OCI-LY3 (cell line): Measurements from ENCODE around the gene FCER1G.
A peak's percentile ranks its signal among the peaks of the same experiment; 100 is the strongest.

Experiments
- H2AFZ ChIP-seq: fragments of 200-600, 300-600 bp; shearing (Covaris generic); 2 replicates; pipeline ENCODE4 v1.6.0; 2014; ENCODE audit warnings: antibody characterized with exemption, low read depth, low read length
- H3K27ac ChIP-seq: fragments of 200-600, 300-600 bp; sonication (generic); 2 replicates; pipeline ENCODE4 v1.5.1; 2014; ENCODE audit warnings: mild to moderate bottlenecking, low read length, moderate library complexity, mixed read lengths
- H3K27me3 ChIP-seq: fragments of 200-600, 300-600 bp; sonication (generic); 2 replicates; pipeline ENCODE4 v1.6.1; 2014; ENCODE audit warnings: low read depth, low read length, mixed read lengths
- H3K36me3 ChIP-seq: fragments of 200-600, 300-600 bp; sonication (generic); replicated peaks from 2 replicates; pipeline ENCODE3; 2014; ENCODE audit warnings: low read depth, low read length, mixed read lengths
- H3K4me1 ChIP-seq: fragments of 300-600, 200-600 bp; sonication (generic); 2 replicates; pipeline ENCODE4 v1.6.1; 2014; ENCODE audit warnings: low read length, mixed read lengths
- H3K4me2 ChIP-seq: fragments of 200-600, 300-600 bp; sonication (generic); 2 replicates; pipeline ENCODE4 v1.6.1; 2014; ENCODE audit warnings: low read length, mixed read lengths
- H3K4me3 ChIP-seq: fragments of 300-600, 200-600 bp; sonication (generic); 2 replicates; pipeline ENCODE4 v1.5.1; 2014; ENCODE audit warnings: antibody characterized with exemption, mild to moderate bottlenecking, low read length, moderate library complexity
- H3K79me2 ChIP-seq: fragments of 300-600, 200-600 bp; shearing (Covaris generic); 2 replicates; pipeline ENCODE4 v1.6.1; 2014; ENCODE audit warnings: mild to moderate bottlenecking, low read length, mixed read lengths
- H3K9ac ChIP-seq: fragments of 300-600, 200-600 bp; shearing (Covaris generic); 2 replicates; pipeline ENCODE4 v1.6.0; 2014; ENCODE audit warnings: mild to moderate bottlenecking, low read length, moderate library complexity
- H3K9me3 ChIP-seq: fragments of 200-600, 300-600 bp; shearing (Covaris generic); 2 replicates; pipeline ENCODE4 v1.6.1; 2014; ENCODE audit warnings: low read length, mixed read lengths; ENCODE audit not compliant: insufficient read depth
- H4K20me1 ChIP-seq: fragments of 200-600, 300-600 bp; sonication (generic); 2 replicates; pipeline ENCODE4 v1.6.1; 2016; ENCODE audit warnings: low read length, mixed read lengths; ENCODE audit not compliant: insufficient read depth
- EZH2phosphoT487 ChIP-seq: fragments of 200-600 bp; shearing (Covaris generic); IDR thresholded peaks from 2 replicates; pipeline ENCODE4 v1.6.1; 2018; ENCODE audit warnings: antibody characterized with exemption, mixed run types, low read depth
- TF ChIP-seq, protein P1 (sequence below): fragments of 200-600, 300-600 bp; sonication (generic); IDR thresholded peaks from 2 replicates; pipeline ENCODE4 v1.5.1; 2014; ENCODE audit warnings: antibody characterized with exemption, low read length, low read depth

Gene FCER1G

DNA sequence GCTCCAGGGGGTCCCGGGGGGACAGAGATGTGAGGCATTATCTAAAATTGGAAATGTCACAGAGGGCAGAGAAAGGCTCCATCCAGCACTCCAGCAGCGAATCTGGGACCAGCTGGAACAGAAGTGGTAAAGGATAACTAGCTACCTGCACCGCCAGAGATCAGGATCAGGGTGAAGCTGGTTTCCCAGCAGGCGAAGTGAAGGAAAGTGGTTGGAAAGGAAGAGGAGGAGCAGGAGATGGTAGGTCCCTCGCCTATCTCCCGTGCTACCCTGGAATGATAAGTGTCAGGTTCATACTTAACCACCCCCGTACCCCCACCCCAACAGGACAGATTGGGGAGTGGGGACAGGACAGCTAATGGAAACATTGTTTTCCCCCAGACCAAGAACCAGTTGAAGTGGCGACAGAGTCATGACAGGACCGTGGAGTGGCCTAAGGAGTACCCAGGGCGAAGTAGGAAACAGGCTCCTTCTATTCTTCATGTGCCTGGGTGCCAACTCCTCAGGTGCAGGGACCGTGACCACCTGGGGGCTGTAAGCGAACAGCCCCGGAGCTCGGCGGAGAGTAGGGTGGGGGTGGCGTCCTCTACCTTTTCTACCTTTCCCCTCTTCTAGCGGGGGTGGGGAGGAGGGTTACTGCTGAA is 38.5 kb upstream of the FCER1G start:
- Histone ChIP-seq H3K9ac (peak overlapping the region; percentile 76), H3K9me3 (no peaks in the 10 kb centered on the region), H3K36me3 (peaks cover 38% of the 10 kb centered on the region), H3K4me3 (peak overlapping the region; percentile 86), H2AFZ (no peak overlapping the region), H3K27ac (peak overlapping the region; percentile 81), H3K79me2 (peaks cover 15% of the 10 kb centered on the region), H3K27me3 (no peaks in the 10 kb centered on the region), H3K4me2 (peak overlapping the region; percentile 93), H3K4me1 (peaks cover 28% of the 10 kb centered on the region), H4K20me1 (no peaks in the 10 kb centered on the region)
- TF ChIP-seq, protein P1, sequence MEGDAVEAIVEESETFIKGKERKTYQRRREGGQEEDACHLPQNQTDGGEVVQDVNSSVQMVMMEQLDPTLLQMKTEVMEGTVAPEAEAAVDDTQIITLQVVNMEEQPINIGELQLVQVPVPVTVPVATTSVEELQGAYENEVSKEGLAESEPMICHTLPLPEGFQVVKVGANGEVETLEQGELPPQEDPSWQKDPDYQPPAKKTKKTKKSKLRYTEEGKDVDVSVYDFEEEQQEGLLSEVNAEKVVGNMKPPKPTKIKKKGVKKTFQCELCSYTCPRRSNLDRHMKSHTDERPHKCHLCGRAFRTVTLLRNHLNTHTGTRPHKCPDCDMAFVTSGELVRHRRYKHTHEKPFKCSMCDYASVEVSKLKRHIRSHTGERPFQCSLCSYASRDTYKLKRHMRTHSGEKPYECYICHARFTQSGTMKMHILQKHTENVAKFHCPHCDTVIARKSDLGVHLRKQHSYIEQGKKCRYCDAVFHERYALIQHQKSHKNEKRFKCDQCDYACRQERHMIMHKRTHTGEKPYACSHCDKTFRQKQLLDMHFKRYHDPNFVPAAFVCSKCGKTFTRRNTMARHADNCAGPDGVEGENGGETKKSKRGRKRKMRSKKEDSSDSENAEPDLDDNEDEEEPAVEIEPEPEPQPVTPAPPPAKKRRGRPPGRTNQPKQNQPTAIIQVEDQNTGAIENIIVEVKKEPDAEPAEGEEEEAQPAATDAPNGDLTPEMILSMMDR, result no peak
- no peak for TF ChIP-seq EZH2phosphoT487

DNA sequence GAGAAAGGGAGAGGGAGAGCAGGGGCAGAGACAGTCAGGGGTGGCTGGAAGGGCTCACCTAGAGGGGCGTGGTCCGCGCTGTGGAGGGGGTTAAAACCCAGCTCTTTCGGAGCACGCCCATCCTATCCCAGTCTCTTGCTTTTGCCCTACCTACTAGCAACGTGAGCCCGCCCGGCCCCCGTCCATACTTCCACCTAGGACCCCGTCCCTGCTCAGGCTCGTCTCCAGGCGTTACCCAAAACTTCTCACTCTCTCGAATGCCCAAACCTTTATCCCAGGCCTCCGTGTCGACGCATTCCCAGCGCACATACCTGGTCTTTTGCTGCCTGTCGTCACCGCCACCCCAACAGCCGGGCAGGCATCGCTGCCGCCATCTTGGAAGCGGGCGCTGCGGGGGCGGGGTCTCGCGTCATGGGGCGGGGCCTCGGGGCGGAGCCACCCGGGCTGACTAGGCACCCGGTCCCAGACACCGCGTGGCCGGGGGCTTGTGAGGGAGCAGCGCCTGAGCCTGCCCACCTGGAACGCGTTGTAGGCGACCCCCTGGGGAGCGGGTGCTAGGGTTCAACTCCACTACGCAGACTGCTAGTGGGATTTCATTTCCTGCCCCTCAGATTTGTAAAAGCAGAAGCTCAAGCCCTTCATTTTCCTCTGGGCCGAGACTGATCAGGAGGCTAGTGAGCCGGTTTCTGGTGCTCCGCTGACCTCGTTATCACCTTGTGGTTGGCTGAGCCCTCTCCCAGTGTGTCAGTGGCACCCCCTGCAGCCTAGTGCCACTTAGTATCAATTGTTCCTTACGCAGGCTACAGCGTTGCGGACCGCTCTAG is 37.8 kb upstream of the FCER1G start, which contains the start of gene B4GALT3:
B4GALT3 (minus strand) TSS at position 396 of the 824 bp plus-strand sequence. CDS start 1,447 bp downstream, outside the sequence.
- H3K4me1 ChIP-seq, result peaks cover 36% of the 10 kb centered on the region
- peaks cover 15% of the 10 kb centered on the region for H3K79me2 ChIP-seq
- H2AFZ ChIP-seq, result peak within 1 kb of the TSS; percentile 90
- no peaks in the 10 kb centered on the region for H3K9me3 ChIP-seq
- peak within 1 kb of the TSS; percentile 93 for H3K4me2 ChIP-seq
- H3K27me3 ChIP-seq, result no peaks in the 10 kb centered on the region
- H3K9ac ChIP-seq, result peak within 1 kb of the TSS; percentile 76
- no peaks in the 10 kb centered on the region for H4K20me1 ChIP-seq
- H3K36me3 ChIP-seq, result peaks cover 31% of the 10 kb centered on the region
- peak within 1 kb of the TSS; percentile 81 for H3K27ac ChIP-seq
- H3K4me3 ChIP-seq, result peak within 1 kb of the TSS; percentile 86
- TF ChIP-seq, protein P1, result peak; percentile 72
- TF ChIP-seq EZH2phosphoT487, result no peak

DNA sequence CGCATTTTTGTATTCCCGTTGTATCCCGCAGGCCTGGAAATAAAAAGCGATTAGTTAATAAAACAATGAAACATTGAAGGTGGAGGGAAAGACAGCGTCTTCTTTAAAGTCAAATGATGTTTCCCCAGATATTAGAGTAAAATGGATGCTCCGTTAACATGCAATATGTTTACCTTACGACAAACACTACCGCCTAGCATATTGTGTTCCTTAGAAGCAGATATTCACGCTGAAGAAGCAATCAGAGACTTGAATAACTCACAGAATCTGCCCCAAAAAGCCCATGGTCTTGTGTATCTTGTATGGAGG is 37.2 kb upstream of the FCER1G start:
- Histone ChIP-seq H3K36me3 (peaks cover 25% of the 10 kb centered on the region), H3K4me1 (peaks cover 41% of the 10 kb centered on the region), H3K4me3 (peak overlapping the region; percentile 86), H3K27me3 (no peaks in the 10 kb centered on the region), H3K9ac (peak overlapping the region; percentile 76), H3K4me2 (peak overlapping the region; percentile 93), H4K20me1 (no peaks in the 10 kb centered on the region), H3K9me3 (no peaks in the 10 kb centered on the region), H3K79me2 (peaks cover 15% of the 10 kb centered on the region), H2AFZ (peak overlapping the region; percentile 90), H3K27ac (peak overlapping the region; percentile 81)
- no peak for TF ChIP-seq EZH2phosphoT487
- TF ChIP-seq, protein P1, result no peak; the same call in 1 of the 2 replicates

DNA sequence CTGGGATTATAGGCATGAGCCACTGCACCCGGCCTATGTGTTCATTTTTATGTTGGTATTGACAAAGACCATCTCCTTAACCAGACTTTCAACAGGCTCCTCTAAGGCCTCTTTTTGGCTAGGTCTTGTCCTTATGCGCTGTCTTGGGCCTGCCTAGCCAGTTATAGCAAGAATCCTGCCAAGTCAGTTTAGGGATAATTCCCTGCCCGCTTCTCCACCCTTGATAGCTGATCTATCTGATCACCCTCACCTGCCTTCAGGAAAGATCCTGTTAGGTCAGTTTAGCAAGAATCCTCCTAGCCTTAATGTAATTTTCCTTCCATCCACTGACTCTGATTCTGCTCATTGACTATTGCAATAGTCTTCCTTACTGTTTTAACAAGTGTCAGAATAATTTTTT is 35.4 kb upstream of the FCER1G start:
- Histone ChIP-seq H2AFZ (no peak overlapping the region), H3K4me1 (peaks cover 60% of the 10 kb centered on the region), H3K36me3 (peaks cover 11% of the 10 kb centered on the region), H3K79me2 (peaks cover 15% of the 10 kb centered on the region), H3K27me3 (no peaks in the 10 kb centered on the region), H3K9me3 (no peaks in the 10 kb centered on the region), H3K4me3 (no peak overlapping the region), H3K9ac (no peak overlapping the region), H4K20me1 (no peaks in the 10 kb centered on the region), H3K27ac (no peak overlapping the region), H3K4me2 (no peak overlapping the region)
- TF ChIP-seq EZH2phosphoT487, result no peak
- TF ChIP-seq, protein P1, result no peak
